Activated B cell treated with CpG ODN at 0.5 μM for 24 hours (primary cell): Measurements from ENCODE around the gene KLRF2. TPM values are rescaled to one million over a fixed set of nuclear protein-coding genes. Genes with fewer than 3 reads are reported as not detected.
A peak's percentile ranks its signal among the peaks of the same experiment; 100 is the strongest.

Source experiments
- ATAC-seq: fragments of 200-7000 bp; cut with Tn5 transposase; one replicate; pipeline ENCODE4 v1.10.0; 2021; ENCODE audit warnings: low read depth, mild to moderate bottlenecking, moderate library complexity
- CTCF ChIA-PET: fragments of 350-600 bp; sonication (Branson Sonifier 250); formaldehyde crosslinking; loops from one replicate; lab custom pipeline; 2021; ENCODE audit warnings: antibody characterized with exemption; lab: Charles Lee
- POLR2A ChIA-PET: fragments of 350-600 bp; sonication (Branson Sonifier 250); formaldehyde crosslinking; loops from one replicate; lab custom pipeline; 2021; ENCODE audit warnings: antibody characterized with exemption; lab: Charles Lee
- DNase-seq: peaks from one replicate; pipeline ENCODE4 v3.0.0; 2022
- H3K27ac Mint-ChIP-seq: one replicate; pipeline ENCODE4 v1.8.0; 2020; ENCODE audit warnings: mixed read lengths
- H3K27me3 Mint-ChIP-seq: one replicate; pipeline ENCODE4 v1.8.0; 2021; ENCODE audit warnings: mixed read lengths
- H3K36me3 Mint-ChIP-seq: one replicate; pipeline ENCODE4 v1.8.0; 2021; ENCODE audit warnings: low read depth, mixed read lengths
- H3K4me1 Mint-ChIP-seq: one replicate; pipeline ENCODE4 v1.8.0; 2021; ENCODE audit warnings: mixed read lengths
- H3K4me3 Mint-ChIP-seq: one replicate; pipeline ENCODE4 v1.8.0; 2020; ENCODE audit warnings: mild to moderate bottlenecking, mixed read lengths
- H3K9me3 Mint-ChIP-seq: one replicate; pipeline ENCODE4 v1.8.0; 2020; ENCODE audit warnings: mixed read lengths
- CTCF ChIP-seq: fragments of 200-600 bp; IDR thresholded peaks from one replicate; pipeline ENCODE4 v1.8.0; 2022; ENCODE audit warnings: antibody characterized with exemption, mild to moderate bottlenecking
- intact Hi-C: fragments of 100-400 bp; cut with micrococcal nuclease; formaldehyde crosslinking; loops from one replicate; pipeline ENCODE4 v1.15.1; 2024
- total RNA-seq: library from RNA; stranded (reverse); gene quantifications from 2 replicates; pipeline ENCODE4 v1.2.3, GENCODE V29; 2022

KLRF2 gene
- total RNA-seq, 1 donor from 2014 or later = not detected

GRCh38 chr12:9919443-9919842, 38.2 kb downstream of the KLRF2 start:
- Mint-ChIP-seq H3K4me3 (no peak overlapping the region), H3K4me1 (no peaks in the 10 kb centered on the region), H3K36me3 (no peaks in the 10 kb centered on the region), H3K27ac (no peak overlapping the region), H3K27me3 (peaks cover 25% of the 10 kb centered on the region), H3K9me3 (no peaks in the 10 kb centered on the region)
- ChIA-PET CTCF (interaction anchor here (0.9 to 1.3 kb wide), 2 partner anchors 12 to 106 kb away, joined by 3 to 5 read pairs; no protein-coding TSS in a partner anchor), POLR2A (no interaction called here)
- intact Hi-C loops = no loop called here
- ATAC-seq = no peak
- DNase-seq = no peak
- TF ChIP-seq CTCF = no peak

- TF ChIP-seq CTCF = no peak
- Mint-ChIP-seq H3K9me3 (no peaks in the 10 kb centered on the region), H3K36me3 (no peaks in the 10 kb centered on the region), H3K27ac (no peak overlapping the region), H3K4me1 (peaks cover 1% of the 10 kb centered on the region), H3K4me3 (no peak overlapping the region), H3K27me3 (peaks cover 21% of the 10 kb centered on the region)
- ChIA-PET CTCF (interaction anchor here (1.3 kb wide), 1 partner anchor 107 kb away, joined by 5 read pairs; no protein-coding TSS in a partner anchor), POLR2A (interaction anchor here (0.6 kb wide), 1 partner anchor 24 kb away, joined by 5 read pairs; no protein-coding TSS in a partner anchor)
- DNase-seq (no peak), ATAC-seq (no peak)
- intact Hi-C loops = no loop called here
These were observed 39.2 kb downstream of the KLRF2 start for GRCh38 chr12:9920451-9920850.

GRCh38 chr12:9922429-9922828, 41.1 kb downstream of the KLRF2 start:
- peaks cover 23% of the 10 kb centered on the region for H3K27me3 Mint-ChIP-seq
- POLR2A ChIA-PET = no interaction called here
- DNase-seq (no peak), ATAC-seq (no peak)
- intact Hi-C loops = no loop called here
- H3K4me1 Mint-ChIP-seq = peaks cover 4% of the 10 kb centered on the region
- CTCF ChIA-PET = interaction anchor here (0.5 to 1.6 kb wide), 5 partner anchors 13 to 172 kb away, joined by 3 to 5 read pairs (median 3); no protein-coding TSS in a partner anchor
- no peak overlapping the region for H3K4me3 Mint-ChIP-seq
- no peaks in the 10 kb centered on the region for H3K36me3 Mint-ChIP-seq
- TF ChIP-seq CTCF = no peak
- H3K27ac Mint-ChIP-seq = no peak overlapping the region
- H3K9me3 Mint-ChIP-seq = no peaks in the 10 kb centered on the region

- CTCF ChIA-PET = interaction anchor here (0.8 to 4.7 kb wide), 4 partner anchors 19 to 176 kb away, joined by 4 to 37 read pairs (median 20); no protein-coding TSS in a partner anchor
- TF ChIP-seq CTCF = no peak
- POLR2A ChIA-PET = no interaction called here
- Mint-ChIP-seq H3K4me1 (peaks cover 4% of the 10 kb centered on the region), H3K36me3 (no peaks in the 10 kb centered on the region), H3K4me3 (peak overlapping the region; percentile 62), H3K9me3 (no peaks in the 10 kb centered on the region), H3K27me3 (peaks cover 12% of the 10 kb centered on the region), H3K27ac (no peak overlapping the region)
- DNase-seq (no peak), ATAC-seq (peak; percentile 40)
- intact Hi-C loops = loop anchor here (1.0 to 5.0 kb wide), 6 partner anchors 57 to 595 kb away; partner anchors contain the start of gene CLEC2B
These were observed 44.6 kb downstream of the KLRF2 start for GRCh38 chr12:9925705-9926393.

GRCh38 chr12:9926876-9927275, 45.6 kb downstream of the KLRF2 start:
- H3K4me1 Mint-ChIP-seq = peaks cover 4% of the 10 kb centered on the region
- no peak overlapping the region for H3K27ac Mint-ChIP-seq
- POLR2A ChIA-PET = interaction anchor here (0.5 kb wide), 1 partner anchor 269 kb away, joined by 5 read pairs; no protein-coding TSS in a partner anchor
- H3K9me3 Mint-ChIP-seq = no peaks in the 10 kb centered on the region
- H3K4me3 Mint-ChIP-seq = no peak overlapping the region
- TF ChIP-seq CTCF = no peak
- intact Hi-C loops = loop anchor here (1.0 to 5.0 kb wide), 4 partner anchors 58 to 293 kb away; partner anchors contain the start of gene CLEC2B
- ATAC-seq = no peak
- H3K36me3 Mint-ChIP-seq = no peaks in the 10 kb centered on the region
- DNase-seq = no peak
- CTCF ChIA-PET = interaction anchor here (4.7 kb wide), 2 partner anchors 113 to 177 kb away, joined by 35 to 37 read pairs; no protein-coding TSS in a partner anchor
- H3K27me3 Mint-ChIP-seq = peaks cover 11% of the 10 kb centered on the region
